Measurements from ENCODE around the gene CCN2. TPM values are rescaled to one million over a fixed set of nuclear protein-coding genes. Genes with fewer than 3 reads are reported as not detected.

Gene CCN2
- total RNA-seq, 1 experiment from 2014 or later = 3.1 TPM

DNA sequence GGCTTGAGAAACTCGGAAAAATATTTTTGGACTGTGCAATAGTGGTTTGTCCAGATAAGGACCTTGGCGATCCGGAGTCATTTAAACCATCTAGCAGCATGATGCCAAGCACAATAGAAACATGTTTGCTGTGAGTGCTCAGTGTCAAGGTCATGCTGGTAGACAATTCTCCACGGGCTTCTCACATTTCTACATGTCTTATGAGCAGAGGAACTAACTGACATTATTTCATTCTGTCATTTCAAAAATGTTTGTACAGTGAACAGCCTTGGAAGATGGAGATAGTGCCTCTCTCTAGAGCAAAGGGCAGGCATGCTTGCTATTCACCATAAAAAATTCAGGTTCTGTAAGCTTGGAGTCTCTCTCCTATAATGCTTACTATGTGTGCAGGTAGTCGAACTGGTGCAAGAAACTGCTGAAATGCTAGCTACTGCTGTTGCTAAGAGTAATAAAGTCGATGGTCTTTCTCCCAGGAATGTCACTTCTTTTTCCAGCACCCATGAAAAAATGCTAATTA, 25.4 kb upstream of the CCN2 start:
- H3K9ac ChIP-seq (ENCODE audit: low read length) = no peak overlapping the region
- H3K27ac ChIP-seq (ENCODE audit: low read depth, low read length) = no peak overlapping the region
- ATAC-seq (no peak), DNase-seq (ENCODE audit: low read depth, low spot score) (no peak)
- TF ChIP-seq EGR1 (IDR thresholded peaks at IDR 0.05; ENCODE audit: low read depth) = no peak
- TF ChIP-seq, protein P1, sequence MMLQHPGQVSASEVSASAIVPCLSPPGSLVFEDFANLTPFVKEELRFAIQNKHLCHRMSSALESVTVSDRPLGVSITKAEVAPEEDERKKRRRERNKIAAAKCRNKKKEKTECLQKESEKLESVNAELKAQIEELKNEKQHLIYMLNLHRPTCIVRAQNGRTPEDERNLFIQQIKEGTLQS (IDR thresholded peaks at IDR 0.05) = no peak
- TF ChIP-seq POLR2AphosphoS5 (IDR thresholded peaks at IDR 0.05; ENCODE audit: low read depth, low read length) = no peak
- TF ChIP-seq ZFX (IDR thresholded peaks at IDR 0.05) = no peak
- TF ChIP-seq CBX3 (IDR thresholded peaks at IDR 0.05; ENCODE audit: low read depth) = no peak
- TF ChIP-seq SRF (IDR thresholded peaks at IDR 0.05; ENCODE audit: low read depth) = no peak
- TF ChIP-seq TCF7L2 (IDR thresholded peaks at IDR 0.05; ENCODE audit: borderline replicate concordance, extremely low read depth, insufficient read depth, insufficient read length) = no peak
- no peak for TF ChIP-seq SIN3A (IDR thresholded peaks at IDR 0.05; ENCODE audit: low read depth)
- TF ChIP-seq, protein P2, sequence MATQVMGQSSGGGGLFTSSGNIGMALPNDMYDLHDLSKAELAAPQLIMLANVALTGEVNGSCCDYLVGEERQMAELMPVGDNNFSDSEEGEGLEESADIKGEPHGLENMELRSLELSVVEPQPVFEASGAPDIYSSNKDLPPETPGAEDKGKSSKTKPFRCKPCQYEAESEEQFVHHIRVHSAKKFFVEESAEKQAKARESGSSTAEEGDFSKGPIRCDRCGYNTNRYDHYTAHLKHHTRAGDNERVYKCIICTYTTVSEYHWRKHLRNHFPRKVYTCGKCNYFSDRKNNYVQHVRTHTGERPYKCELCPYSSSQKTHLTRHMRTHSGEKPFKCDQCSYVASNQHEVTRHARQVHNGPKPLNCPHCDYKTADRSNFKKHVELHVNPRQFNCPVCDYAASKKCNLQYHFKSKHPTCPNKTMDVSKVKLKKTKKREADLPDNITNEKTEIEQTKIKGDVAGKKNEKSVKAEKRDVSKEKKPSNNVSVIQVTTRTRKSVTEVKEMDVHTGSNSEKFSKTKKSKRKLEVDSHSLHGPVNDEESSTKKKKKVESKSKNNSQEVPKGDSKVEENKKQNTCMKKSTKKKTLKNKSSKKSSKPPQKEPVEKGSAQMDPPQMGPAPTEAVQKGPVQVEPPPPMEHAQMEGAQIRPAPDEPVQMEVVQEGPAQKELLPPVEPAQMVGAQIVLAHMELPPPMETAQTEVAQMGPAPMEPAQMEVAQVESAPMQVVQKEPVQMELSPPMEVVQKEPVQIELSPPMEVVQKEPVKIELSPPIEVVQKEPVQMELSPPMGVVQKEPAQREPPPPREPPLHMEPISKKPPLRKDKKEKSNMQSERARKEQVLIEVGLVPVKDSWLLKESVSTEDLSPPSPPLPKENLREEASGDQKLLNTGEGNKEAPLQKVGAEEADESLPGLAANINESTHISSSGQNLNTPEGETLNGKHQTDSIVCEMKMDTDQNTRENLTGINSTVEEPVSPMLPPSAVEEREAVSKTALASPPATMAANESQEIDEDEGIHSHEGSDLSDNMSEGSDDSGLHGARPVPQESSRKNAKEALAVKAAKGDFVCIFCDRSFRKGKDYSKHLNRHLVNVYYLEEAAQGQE (IDR thresholded peaks at IDR 0.05; ENCODE audit: low read depth) = no peak
- TF ChIP-seq, protein P3, sequence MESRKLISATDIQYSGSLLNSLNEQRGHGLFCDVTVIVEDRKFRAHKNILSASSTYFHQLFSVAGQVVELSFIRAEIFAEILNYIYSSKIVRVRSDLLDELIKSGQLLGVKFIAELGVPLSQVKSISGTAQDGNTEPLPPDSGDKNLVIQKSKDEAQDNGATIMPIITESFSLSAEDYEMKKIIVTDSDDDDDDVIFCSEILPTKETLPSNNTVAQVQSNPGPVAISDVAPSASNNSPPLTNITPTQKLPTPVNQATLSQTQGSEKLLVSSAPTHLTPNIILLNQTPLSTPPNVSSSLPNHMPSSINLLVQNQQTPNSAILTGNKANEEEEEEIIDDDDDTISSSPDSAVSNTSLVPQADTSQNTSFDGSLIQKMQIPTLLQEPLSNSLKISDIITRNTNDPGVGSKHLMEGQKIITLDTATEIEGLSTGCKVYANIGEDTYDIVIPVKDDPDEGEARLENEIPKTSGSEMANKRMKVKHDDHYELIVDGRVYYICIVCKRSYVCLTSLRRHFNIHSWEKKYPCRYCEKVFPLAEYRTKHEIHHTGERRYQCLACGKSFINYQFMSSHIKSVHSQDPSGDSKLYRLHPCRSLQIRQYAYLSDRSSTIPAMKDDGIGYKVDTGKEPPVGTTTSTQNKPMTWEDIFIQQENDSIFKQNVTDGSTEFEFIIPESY (IDR thresholded peaks at IDR 0.05; ENCODE audit: extremely low read depth, insufficient replicate concordance, low read length) = no peak
- no peak for TF ChIP-seq ELF1 (IDR thresholded peaks at IDR 0.05; ENCODE audit: borderline replicate concordance, low read depth)
- no peak for TF ChIP-seq EZH2phosphoT487 (IDR thresholded peaks at IDR 0.05; ENCODE audit: borderline replicate concordance)
- no peak for TF ChIP-seq RAD21 (IDR thresholded peaks at IDR 0.05; ENCODE audit: low read depth)
- TF ChIP-seq, protein P4, sequence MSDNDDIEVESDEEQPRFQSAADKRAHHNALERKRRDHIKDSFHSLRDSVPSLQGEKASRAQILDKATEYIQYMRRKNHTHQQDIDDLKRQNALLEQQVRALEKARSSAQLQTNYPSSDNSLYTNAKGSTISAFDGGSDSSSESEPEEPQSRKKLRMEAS (IDR thresholded peaks at IDR 0.05) = no peak
- no peak for TF ChIP-seq JUND (IDR thresholded peaks at IDR 0.05)
- no peak for TF ChIP-seq FOSL1 (IDR thresholded peaks at IDR 0.05; ENCODE audit: low read depth)
- TF ChIP-seq ZNF274 (IDR thresholded peaks at IDR 0.05; ENCODE audit: low read depth, low read length) = no peak
- no peaks in the 10 kb centered on the region for H3K79me2 ChIP-seq (ENCODE audit: insufficient read depth, low read length)
- no peak overlapping the region for H3K4me2 ChIP-seq (ENCODE audit: low read length)
- BruUV-seq (replicated peaks) = no TSS peak
- H3K27me3 ChIP-seq (ENCODE audit: insufficient read depth, low read length) = no peaks in the 10 kb centered on the region
- H3K9me2 ChIP-seq (ENCODE audit: insufficient read depth) = no peaks in the 10 kb centered on the region
- no peaks in the 10 kb centered on the region for H3K36me3 ChIP-seq (ENCODE audit: control insufficient read depth in 1 of 2, insufficient read depth in 2 of 2, low read length in 2 of 2)
- no peak overlapping the region for H3K4me3 ChIP-seq (replicated peaks in 1 of 2; ENCODE audit: low read depth in 1 of 2, low read length in 2 of 2)
- no peaks in the 10 kb centered on the region for H4K20me1 ChIP-seq (ENCODE audit: insufficient read depth)
- H2AFZ ChIP-seq (ENCODE audit: low read depth, low read length, poor library complexity, severe bottlenecking) = no peak overlapping the region
- CTCF ChIA-PET = interaction anchor here (0.8 kb wide), 1 partner anchor 61 kb away, joined by 3 read pairs; no protein-coding TSS in a partner anchor
- H3K4me1 ChIP-seq (ENCODE audit: control insufficient read depth in 1 of 2, insufficient read depth in 2 of 2, low read length in 2 of 2) = no peaks in the 10 kb centered on the region
- POLR2A ChIA-PET = no interaction called here
- RAD21 ChIA-PET (ENCODE audit: low non-redundant PET in 1 of 2, low total read pairs in 2 of 2, uncharacterized antibody in 2 of 2, unreplicated experiment in 2 of 2) = no interaction called here
- intact Hi-C loops (cut with micrococcal nuclease) = no loop called here
- H3K9me3 ChIP-seq (ENCODE audit: control insufficient read depth in 1 of 2, insufficient read depth in 1 of 2, low read depth in 1 of 2, low read length in 2 of 2) = no peaks in the 10 kb centered on the region
